ENCODE results near the gene NEDD4L. TPM values are rescaled to one million over a fixed set of nuclear protein-coding genes. Genes with fewer than 3 reads are reported as not detected.

The NEDD4L gene
- total and polyA plus RNA-seq, 10 of the 15 experiments (the other 5 are each of a cell fraction or from before 2014, with no cell fraction given), result 7.4 to 24.0 (median 17.7) TPM

- Histone ChIP-seq H3K27ac (ENCODE audit: control insufficient read depth, insufficient read depth) (no peak overlapping the region), H3K4me3 (no peak overlapping the region), H3K9me3 (replicated peaks; ENCODE audit: control insufficient read depth, insufficient read depth, low read length) (no peaks in the 10 kb centered on the region), H3K79me2 (ENCODE audit: control insufficient read depth, insufficient read depth, low read length) (no peaks in the 10 kb centered on the region), H3K36me3 (ENCODE audit: control insufficient read depth in 2 of 2, insufficient read depth in 2 of 2, low read length in 1 of 2) (no peaks in the 10 kb centered on the region), H2AFZ (ENCODE audit: control insufficient read depth, low read depth, low read length) (no peak overlapping the region), H3K4me2 (ENCODE audit: control insufficient read depth, insufficient read depth) (no peak overlapping the region), H3K9ac (ENCODE audit: control insufficient read depth, insufficient read depth, low read length) (no peak overlapping the region), H3K27me3 (replicated peaks in 1 of 2; ENCODE audit: control insufficient read depth in 2 of 2, insufficient read depth in 2 of 2, low read length in 1 of 2) (no peaks in the 10 kb centered on the region), H3K4me1 (ENCODE audit: control insufficient read depth, insufficient read depth, low read length) (no peaks in the 10 kb centered on the region), H4K20me1 (ENCODE audit: control insufficient read depth, insufficient read depth) (no peaks in the 10 kb centered on the region)
- peak; percentile 61 for ATAC-seq
- in situ Hi-C loops (cut with MboI) (no loop called here), intact Hi-C loops (cut with micrococcal nuclease; ENCODE audit: unreplicated experiment) (no loop called here)
- ChIA-PET RAD21 (ENCODE audit: unreplicated experiment) (no interaction called here), SMC1A (ENCODE audit: uncharacterized antibody, unreplicated experiment) (interaction anchor here (1.1 to 2.5 kb wide), 3 partner anchors 12 to 119 kb away, joined by 3 to 8 read pairs (median 3); no protein-coding TSS in a partner anchor), POLR2A (interaction anchor here (1.0 kb wide), 1 partner anchor 11 kb away, joined by 5 read pairs; no protein-coding TSS in a partner anchor), CTCF (interaction anchor here (0.6 kb wide), 1 partner anchor 72 kb away, joined by 3 read pairs; no protein-coding TSS in a partner anchor)
- DNase-seq (ENCODE audit: low read depth, low spot score), result no peak
- no peak for FAIRE-seq
- WGBS (ENCODE audit: insufficient coverage, insufficient replicate concordance, low lambda C conversion rate, missing lambda C conversion rate), result 26% methylated on average over 3 of the region's 3 CpGs
- BruUV-seq (replicated peaks), result no TSS peak
- TF ChIP-seq MEF2B (IDR thresholded peaks at IDR 0.05; ENCODE audit: partially characterized antibody, poor library complexity, severe bottlenecking) (no peak), BCLAF1 (IDR thresholded peaks at IDR 0.05) (no peak), MYB (IDR thresholded peaks at IDR 0.05; ENCODE audit: borderline replicate concordance, low read depth, low read length) (no peak), CEBPZ (IDR thresholded peaks at IDR 0.05; ENCODE audit: low read depth, low read length) (no peak), TCF12 (IDR thresholded peaks at IDR 0.05; ENCODE audit: low read depth, low read length) (no peak), E2F8 (IDR thresholded peaks at IDR 0.05; ENCODE audit: low read depth, partially characterized antibody) (no peak), SIN3A (IDR thresholded peaks at IDR 0.05; ENCODE audit: low read depth, low read length) (no peak), ZNF384 (IDR thresholded peaks at IDR 0.05; ENCODE audit: borderline replicate concordance, low read depth, low read length) (no peak), PAX8 (IDR thresholded peaks at IDR 0.05) (no peak), RELA (IDR thresholded peaks at IDR 0.05; ENCODE audit: borderline replicate concordance, partially characterized antibody) (no peak), PBX3 (IDR thresholded peaks at IDR 0.05; ENCODE audit: insufficient replicate concordance, low read depth, low read length) (no peak), CBX3 (IDR thresholded peaks at IDR 0.05; ENCODE audit: borderline replicate concordance, low read depth) (no peak), CREB1 (IDR thresholded peaks at IDR 0.05; ENCODE audit: low read depth) (no peak), GATAD2B (conservative IDR thresholded peaks at IDR 0.05; ENCODE audit: low read depth) (no peak)
Observed at GRCh38 chr18:58161659-58162058, 117.6 kb downstream of the NEDD4L start.
